ENCODE measurements around the gene RPS6KA5. TPM values are rescaled to one million over a fixed set of nuclear protein-coding genes. Genes with fewer than 3 reads are reported as not detected.

The RPS6KA5 gene
- total RNA-seq, 1 donor from 2014 or later = 12.8 TPM

- H3K27ac Mint-ChIP-seq = peak overlapping the region; percentile 68
- TF ChIP-seq, protein P1, sequence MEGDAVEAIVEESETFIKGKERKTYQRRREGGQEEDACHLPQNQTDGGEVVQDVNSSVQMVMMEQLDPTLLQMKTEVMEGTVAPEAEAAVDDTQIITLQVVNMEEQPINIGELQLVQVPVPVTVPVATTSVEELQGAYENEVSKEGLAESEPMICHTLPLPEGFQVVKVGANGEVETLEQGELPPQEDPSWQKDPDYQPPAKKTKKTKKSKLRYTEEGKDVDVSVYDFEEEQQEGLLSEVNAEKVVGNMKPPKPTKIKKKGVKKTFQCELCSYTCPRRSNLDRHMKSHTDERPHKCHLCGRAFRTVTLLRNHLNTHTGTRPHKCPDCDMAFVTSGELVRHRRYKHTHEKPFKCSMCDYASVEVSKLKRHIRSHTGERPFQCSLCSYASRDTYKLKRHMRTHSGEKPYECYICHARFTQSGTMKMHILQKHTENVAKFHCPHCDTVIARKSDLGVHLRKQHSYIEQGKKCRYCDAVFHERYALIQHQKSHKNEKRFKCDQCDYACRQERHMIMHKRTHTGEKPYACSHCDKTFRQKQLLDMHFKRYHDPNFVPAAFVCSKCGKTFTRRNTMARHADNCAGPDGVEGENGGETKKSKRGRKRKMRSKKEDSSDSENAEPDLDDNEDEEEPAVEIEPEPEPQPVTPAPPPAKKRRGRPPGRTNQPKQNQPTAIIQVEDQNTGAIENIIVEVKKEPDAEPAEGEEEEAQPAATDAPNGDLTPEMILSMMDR (IDR thresholded peaks at IDR 0.05; ENCODE audit: unreplicated experiment) = no peak
- H3K36me3 Mint-ChIP-seq = peaks cover 5% of the 10 kb centered on the region
- DNase-seq (ENCODE audit: low spot score in 2 of 2, unreplicated experiment in 2 of 2) = no peak
- H3K4me1 Mint-ChIP-seq = peaks cover 20% of the 10 kb centered on the region
- no peaks in the 10 kb centered on the region for H3K27me3 Mint-ChIP-seq (ENCODE audit: low read depth)
- no peak overlapping the region for H3K4me3 Mint-ChIP-seq
- H3K9me3 Mint-ChIP-seq = peaks cover 5% of the 10 kb centered on the region
These were observed 92.4 kb downstream of the RPS6KA5 start for GRCh38 chr14:90968025-90968424.

- no peak for DNase-seq (ENCODE audit: low spot score in 2 of 2, unreplicated experiment in 2 of 2)
- TF ChIP-seq, protein P1 (IDR thresholded peaks at IDR 0.05; ENCODE audit: unreplicated experiment) = no peak
- peaks cover 20% of the 10 kb centered on the region for H3K4me1 Mint-ChIP-seq
- no peak overlapping the region for H3K27ac Mint-ChIP-seq
- H3K36me3 Mint-ChIP-seq = peaks cover 3% of the 10 kb centered on the region
- no peaks in the 10 kb centered on the region for H3K27me3 Mint-ChIP-seq (ENCODE audit: low read depth)
- no peak overlapping the region for H3K4me3 Mint-ChIP-seq
- peaks cover 5% of the 10 kb centered on the region for H3K9me3 Mint-ChIP-seq
These were observed 93.9 kb downstream of the RPS6KA5 start for GRCh38 chr14:90966493-90966892.

GRCh38 chr14:90965765-90966164 lies 94.7 kb downstream of the RPS6KA5 start:
- Mint-ChIP-seq H3K9me3 (peaks cover 5% of the 10 kb centered on the region), H3K4me3 (no peak overlapping the region), H3K4me1 (peaks cover 20% of the 10 kb centered on the region), H3K36me3 (peaks cover 3% of the 10 kb centered on the region), H3K27ac (no peak overlapping the region), H3K27me3 (ENCODE audit: low read depth) (no peaks in the 10 kb centered on the region)
- DNase-seq (ENCODE audit: low spot score in 2 of 2, unreplicated experiment in 2 of 2) = no peak
- TF ChIP-seq, protein P1 (IDR thresholded peaks at IDR 0.05; ENCODE audit: unreplicated experiment) = no peak

DNA sequence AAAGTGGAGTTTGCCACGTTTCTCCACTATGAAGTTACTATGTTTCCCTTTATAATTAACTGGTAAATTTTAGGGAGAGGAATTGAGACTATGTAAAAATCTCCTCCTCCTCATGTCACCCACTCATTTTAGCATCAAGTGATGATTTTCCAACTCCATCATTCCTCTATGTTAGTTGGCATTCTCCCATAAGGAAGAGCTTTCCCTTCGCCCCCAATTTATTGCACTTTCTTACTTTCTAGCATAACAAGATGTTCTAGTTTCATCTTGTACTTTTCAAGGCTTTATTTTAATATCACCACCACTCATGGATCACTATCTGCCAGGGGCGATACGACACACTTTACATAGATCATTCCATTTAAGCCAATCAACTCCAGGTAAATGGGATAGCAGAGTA lies 97.1 kb downstream of the RPS6KA5 start:
- no peak for DNase-seq (ENCODE audit: low spot score in 2 of 2, unreplicated experiment in 2 of 2)
- Mint-ChIP-seq H3K4me3 (no peak overlapping the region), H3K9me3 (peaks cover 3% of the 10 kb centered on the region), H3K4me1 (peaks cover 5% of the 10 kb centered on the region), H3K27me3 (ENCODE audit: low read depth) (no peaks in the 10 kb centered on the region), H3K27ac (no peak overlapping the region), H3K36me3 (peaks cover 2% of the 10 kb centered on the region)
- TF ChIP-seq, protein P1 (IDR thresholded peaks at IDR 0.05; ENCODE audit: unreplicated experiment) = no peak

- Mint-ChIP-seq H3K36me3 (peaks cover 1% of the 10 kb centered on the region), H3K4me1 (peaks cover 5% of the 10 kb centered on the region), H3K27ac (no peak overlapping the region), H3K27me3 (ENCODE audit: low read depth) (no peaks in the 10 kb centered on the region), H3K9me3 (no peaks in the 10 kb centered on the region), H3K4me3 (no peak overlapping the region)
- TF ChIP-seq, protein P1 (IDR thresholded peaks at IDR 0.05; ENCODE audit: unreplicated experiment) = no peak
- DNase-seq (ENCODE audit: low spot score in 2 of 2, unreplicated experiment in 2 of 2) = no peak
These were observed 97.8 kb downstream of the RPS6KA5 start for GRCh38 chr14:90962505-90963109.
